DND-41 (cell line): ENCODE data around the gene CCDC102B.

Experiments
- EZH2 ChIP-seq: IDR thresholded peaks from 3 replicates; pipeline ENCODE4 v1.6.1; 2012; ENCODE audit warnings: borderline replicate concordance, low read depth, mild to moderate bottlenecking, moderate library complexity, low read length, inconsistent platforms; ENCODE audit not compliant: severe bottlenecking
- TF ChIP-seq, protein P1 (sequence below): IDR thresholded peaks from 2 replicates; pipeline ENCODE4 v1.5.1; 2012; ENCODE audit warnings: borderline replicate concordance, low read length, moderate library complexity, mild to moderate bottlenecking; ENCODE audit not compliant: poor library complexity, severe bottlenecking; ENCODE audit errors: extremely low read depth

DNA sequence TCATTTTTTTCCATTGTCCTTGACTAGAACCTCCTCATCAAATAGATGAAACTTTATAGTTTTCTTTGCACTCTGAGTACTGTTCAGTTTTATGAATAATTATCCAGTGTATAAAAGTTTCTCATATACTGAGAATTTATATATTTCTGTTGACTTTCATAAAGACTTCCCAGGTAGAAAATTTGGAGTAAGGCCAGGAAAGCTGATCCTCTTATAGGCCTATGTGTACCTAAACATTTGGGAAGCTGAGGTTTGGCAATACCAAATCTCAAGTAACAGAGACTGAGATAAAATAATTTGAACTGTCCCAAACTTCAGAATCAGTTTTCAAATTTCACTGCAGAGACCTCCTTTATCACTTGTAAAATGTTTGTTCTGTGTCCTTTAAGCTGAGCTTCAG lies 43.4 kb downstream of the CCDC102B start:
- TF ChIP-seq, protein P1, sequence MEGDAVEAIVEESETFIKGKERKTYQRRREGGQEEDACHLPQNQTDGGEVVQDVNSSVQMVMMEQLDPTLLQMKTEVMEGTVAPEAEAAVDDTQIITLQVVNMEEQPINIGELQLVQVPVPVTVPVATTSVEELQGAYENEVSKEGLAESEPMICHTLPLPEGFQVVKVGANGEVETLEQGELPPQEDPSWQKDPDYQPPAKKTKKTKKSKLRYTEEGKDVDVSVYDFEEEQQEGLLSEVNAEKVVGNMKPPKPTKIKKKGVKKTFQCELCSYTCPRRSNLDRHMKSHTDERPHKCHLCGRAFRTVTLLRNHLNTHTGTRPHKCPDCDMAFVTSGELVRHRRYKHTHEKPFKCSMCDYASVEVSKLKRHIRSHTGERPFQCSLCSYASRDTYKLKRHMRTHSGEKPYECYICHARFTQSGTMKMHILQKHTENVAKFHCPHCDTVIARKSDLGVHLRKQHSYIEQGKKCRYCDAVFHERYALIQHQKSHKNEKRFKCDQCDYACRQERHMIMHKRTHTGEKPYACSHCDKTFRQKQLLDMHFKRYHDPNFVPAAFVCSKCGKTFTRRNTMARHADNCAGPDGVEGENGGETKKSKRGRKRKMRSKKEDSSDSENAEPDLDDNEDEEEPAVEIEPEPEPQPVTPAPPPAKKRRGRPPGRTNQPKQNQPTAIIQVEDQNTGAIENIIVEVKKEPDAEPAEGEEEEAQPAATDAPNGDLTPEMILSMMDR: no peak
- no peak for TF ChIP-seq EZH2
